H1 (cell line): ENCODE measurements around the gene NOS2. TPM values are rescaled to one million over a fixed set of nuclear protein-coding genes. Genes with fewer than 3 reads are reported as not detected.

Experiments used
- CTCF ChIA-PET: fragments of 300-600 bp; sonication (Branson Sonifier 250); formaldehyde crosslinking; loops from one replicate; lab custom pipeline; 2021; ENCODE audit not compliant: partially characterized antibody; lab: Charles Lee
- POLR2A ChIA-PET: fragments of 300-600 bp; sonication (Branson Sonifier 250); formaldehyde crosslinking; loops from one replicate; lab custom pipeline; 2021; ENCODE audit warnings: inconsistent platforms; ENCODE audit not compliant: partially characterized antibody; lab: Charles Lee
- DNase-seq, 2 experiments: peaks; one replicate each; pipeline versions ENCODE4 v3.0.0 to v3.0.0-alpha.2; 2010 to 2022; ENCODE audit warnings: low spot score in 2 of 2, low read depth in 1 of 2, mixed read lengths in 1 of 2
- FAIRE-seq: peaks from 2 replicates; lab custom pipeline; 2011; peaks lifted over from hg19 to GRCh38; lab: Jason Lieb, UNC
- H2AFZ ChIP-seq: 2 replicates; pipeline ENCODE4 v1.8.1; 2012; ENCODE audit warnings: low read length, inconsistent platforms
- H2AK5ac ChIP-seq: 2 replicates; pipeline ENCODE4 v1.6.1; 2013; ENCODE audit warnings: low read depth, low read length
- H2BK120ac ChIP-seq: replicated peaks from 2 replicates; pipeline ENCODE3; 2013; ENCODE audit warnings: low read depth, low read length, inconsistent platforms
- H2BK12ac ChIP-seq: 2 replicates; pipeline ENCODE4 v1.6.1; 2013; ENCODE audit warnings: low read depth, low read length
- H2BK15ac ChIP-seq: 2 replicates; pipeline ENCODE4 v1.6.1; 2013; ENCODE audit warnings: low read length
- H2BK20ac ChIP-seq: 2 replicates; pipeline ENCODE4 v1.6.1; 2013; ENCODE audit warnings: low read length
- H2BK5ac ChIP-seq: 2 replicates; pipeline ENCODE4 v1.6.1; 2013; ENCODE audit warnings: low read depth, low read length
- H3K14ac ChIP-seq: 2 replicates; pipeline ENCODE4 v1.6.1; 2013; ENCODE audit warnings: inconsistent platforms; ENCODE audit not compliant: insufficient read length
- H3K18ac ChIP-seq: 2 replicates; pipeline ENCODE4 v1.6.1; 2013; ENCODE audit warnings: low read length; ENCODE audit errors: extremely low read depth
- H3K23ac ChIP-seq: 2 replicates; pipeline ENCODE4 v1.6.1; 2013; ENCODE audit warnings: inconsistent platforms; ENCODE audit not compliant: insufficient read length
- H3K23me2 ChIP-seq: 2 replicates; pipeline ENCODE4 v1.6.1; 2013; ENCODE audit warnings: low read depth, low read length
- H3K27ac ChIP-seq: 2 replicates; pipeline ENCODE4 v1.6.1; 2011; ENCODE audit warnings: low read depth, low read length, inconsistent platforms
- H3K27me3 ChIP-seq, 4 experiments: replicated peaks in 1 of 4; 1 replicate in 1 of 4; 2 replicates in 3 of 4; pipeline versions ENCODE4 v1.6.1 to v1.8.1; 2011 to 2013; ENCODE audit warnings: low read length in 3 of 4, mild to moderate bottlenecking in 3 of 4, inconsistent platforms in 2 of 4, mixed read lengths in 2 of 4, moderate library complexity in 1 of 4; ENCODE audit not compliant: control insufficient read depth in 3 of 4, insufficient read depth in 3 of 4; ENCODE audit errors: extremely low read depth in 1 of 4
- H3K36me3 ChIP-seq, 4 experiments: 2 replicates each; pipeline versions ENCODE4 v1.6.1 to v1.8.1; 2011 to 2013; ENCODE audit warnings: mild to moderate bottlenecking in 4 of 4, low read length in 3 of 4, moderate library complexity in 2 of 4, control low read depth in 1 of 4, inconsistent platforms in 1 of 4; ENCODE audit not compliant: insufficient read depth in 4 of 4, control insufficient read depth in 2 of 4
- H3K4ac ChIP-seq: replicated peaks from 2 replicates; pipeline ENCODE3; 2013; ENCODE audit warnings: low read length, low read depth, mixed read lengths, inconsistent platforms; ENCODE audit not compliant: insufficient read length
- H3K4me1 ChIP-seq, 4 experiments: replicated peaks in 1 of 4; 1 replicate in 1 of 4; 2 replicates in 3 of 4; pipeline versions ENCODE4 v1.6.1 to v1.8.1; 2011 to 2013; ENCODE audit warnings: low read length in 3 of 4, inconsistent platforms in 2 of 4, mixed read lengths in 1 of 4; ENCODE audit not compliant: insufficient read depth in 4 of 4, control insufficient read depth in 3 of 4
- H3K4me2 ChIP-seq, 2 experiments: 2 replicates each; pipeline versions ENCODE4 v1.6.1 to v1.8.1; 2011 to 2013; ENCODE audit warnings: low read depth in 2 of 2, low read length in 2 of 2, control low read depth in 1 of 2, inconsistent platforms in 1 of 2, mild to moderate bottlenecking in 1 of 2; ENCODE audit not compliant: insufficient read depth in 1 of 2
- H3K4me3 ChIP-seq, 4 experiments: fragments of 200-600, 300-600 bp in 1 of 4; sonication (generic), shearing (Covaris generic), sonication (Bioruptor Twin) in 1 of 4; 2 replicates each; pipeline versions ENCODE4 v1.5.1 to v1.8.1; 2011 to 2016; ENCODE audit warnings: low read length in 4 of 4, low read depth in 3 of 4, control low read depth in 2 of 4, inconsistent platforms in 2 of 4, mild to moderate bottlenecking in 2 of 4, mixed read lengths in 1 of 4, moderate library complexity in 1 of 4; ENCODE audit not compliant: insufficient read depth in 2 of 4; ENCODE audit errors: extremely low read depth in 1 of 4
- H3K56ac ChIP-seq: replicated peaks from 2 replicates; pipeline ENCODE3; 2013; ENCODE audit warnings: low read depth, mild to moderate bottlenecking, mixed read lengths, low read length, inconsistent platforms; ENCODE audit not compliant: insufficient read length
- H3K79me1 ChIP-seq: 2 replicates; pipeline ENCODE4 v1.6.1; 2013; ENCODE audit warnings: low read depth, low read length, control low read depth
- H3K79me2 ChIP-seq, 2 experiments: 2 replicates each; pipeline versions ENCODE4 v1.6.1 to v1.8.1; 2012 to 2013; ENCODE audit warnings: low read length in 2 of 2, mild to moderate bottlenecking in 2 of 2, inconsistent platforms in 1 of 2; ENCODE audit not compliant: insufficient read depth in 2 of 2, control insufficient read depth in 1 of 2
- H3K9ac ChIP-seq, 4 experiments: replicated peaks in 1 of 4; 1 replicate in 1 of 4; 2 replicates in 3 of 4; pipeline versions ENCODE4 v1.6.1 to v1.8.1; 2011 to 2013; ENCODE audit warnings: low read depth in 3 of 4, low read length in 3 of 4, control low read depth in 2 of 4, mild to moderate bottlenecking in 2 of 4, moderate library complexity in 2 of 4, inconsistent platforms in 1 of 4; ENCODE audit errors: extremely low read depth in 1 of 4
- H3K9me3 ChIP-seq, 2 experiments: 2 replicates each; pipeline versions ENCODE4 v1.6.1 to v1.8.1; 2012 to 2013; ENCODE audit warnings: mild to moderate bottlenecking in 2 of 2, moderate library complexity in 2 of 2, control low read depth in 1 of 2, inconsistent platforms in 1 of 2, low read depth in 1 of 2, low read length in 1 of 2, mixed read lengths in 1 of 2; ENCODE audit not compliant: insufficient read depth in 2 of 2
- H4K20me1 ChIP-seq, 2 experiments: replicated peaks in 1 of 2; 2 replicates each; pipeline versions ENCODE3 to v1.8.1; 2011 to 2013; ENCODE audit warnings: inconsistent platforms in 2 of 2, low read length in 2 of 2, mild to moderate bottlenecking in 1 of 2; ENCODE audit not compliant: insufficient read depth in 2 of 2, control insufficient read depth in 1 of 2
- H4K5ac ChIP-seq: 2 replicates; pipeline ENCODE4 v1.6.1; 2013; ENCODE audit warnings: low read length, low read depth, mixed read lengths, inconsistent platforms; ENCODE audit not compliant: insufficient read length
- H4K8ac ChIP-seq: 2 replicates; pipeline ENCODE4 v1.8.0; 2013; ENCODE audit warnings: mild to moderate bottlenecking, moderate library complexity, low read length, inconsistent platforms; ENCODE audit not compliant: insufficient read depth; ENCODE audit errors: extremely low read depth
- H4K91ac ChIP-seq: replicated peaks from 2 replicates; pipeline ENCODE3; 2013; ENCODE audit warnings: low read length, mixed read lengths, inconsistent platforms; ENCODE audit not compliant: insufficient read length
- TEAD4 ChIP-seq: IDR thresholded peaks from 2 replicates; pipeline ENCODE4 v1.6.1; 2012; ENCODE audit warnings: low read depth, low read length, inconsistent platforms, mixed read lengths
- WGBS, 2 experiments: shearing (Covaris generic) in 1 of 2; methylation state at CpG; one replicate each; pipeline versions ENCODE4 v1.1.6 to v1.1.7; 2013 to 2015; ENCODE audit warnings: low lambda C conversion rate in 2 of 2, mixed read lengths in 2 of 2, inconsistent platforms in 1 of 2, low coverage in 1 of 2, missing lambda C conversion rate in 1 of 2; ENCODE audit not compliant: insufficient replicate concordance in 2 of 2, insufficient coverage in 1 of 2, insufficient read length in 1 of 2; ENCODE audit errors: extremely low coverage in 1 of 2, missing lambda C conversion rate in 1 of 2; 5-methylcytosine and 5-hydroxymethylcytosine counted together
- polyA plus RNA-seq, 7 experiments: library from polyadenylated mRNA; depleted of rRNA in 3 of 7; stranded (reverse) in 5 of 7; unstranded in 2 of 7; fragments of >200 nt in 5 of 7; fragments of 200-250 nt in 2 of 7; gene quantifications; 1 replicate in 5 of 7; 2 replicates in 1 of 7; 4 replicates in 1 of 7; pipeline versions ENCODE4 v1.2.1 to v1.2.3, GENCODE V29; 2011 to 2013; ENCODE audit warnings: missing spikeins in 2 of 7, mixed read lengths in 2 of 7
- total RNA-seq: library from RNA; stranded (reverse); fragmentation: NEBNext Ultra II Directional; extraction: Animal tissue kit (Norgen Biotek cat#: 25700); gene quantifications from 2 replicates; pipeline ENCODE4 v1.2.1, GENCODE V29; 2021

NOS2 gene
- total and polyA plus RNA-seq, 2 of the 8 experiments (the other 6 are each of a cell fraction or from before 2014, with no cell fraction given) = 1.0 to 1.9 TPM

GRCh38 chr17:27768858-27769410, 31.4 kb downstream of the NOS2 start:
- no peaks in the 10 kb centered on the region for H3K23me2 ChIP-seq
- H3K23ac ChIP-seq = no peak overlapping the region
- no peak for TF ChIP-seq TEAD4
- TF ChIP-seq, all 59 proteins: peak for 0
- H2BK5ac ChIP-seq = no peak overlapping the region
- H3K4me2 ChIP-seq = no peak overlapping the region
- H3K9me3 ChIP-seq = no peaks in the 10 kb centered on the region
- no peak overlapping the region for H3K14ac ChIP-seq
- H3K56ac ChIP-seq = no peak overlapping the region
- no peak overlapping the region for H2BK15ac ChIP-seq
- no peak overlapping the region for H2BK20ac ChIP-seq
- no peak overlapping the region for H3K4me3 ChIP-seq
- no peak overlapping the region for H3K18ac ChIP-seq
- no peaks in the 10 kb centered on the region for H3K79me2 ChIP-seq
- H2BK12ac ChIP-seq = no peak overlapping the region
- H2AK5ac ChIP-seq = no peak overlapping the region; the same call in 1 of the 2 replicates
- H3K27me3 ChIP-seq = no peaks in the 10 kb centered on the region
- H4K91ac ChIP-seq = no peak overlapping the region
- ChIA-PET CTCF (interaction anchor here (0.6 to 7.7 kb wide), 13 partner anchors 9 to 1695 kb away, joined by 3 to 52 read pairs (median 5); no protein-coding TSS in a partner anchor), POLR2A (interaction anchor here (0.5 to 1.7 kb wide), 2 partner anchors 20 to 434 kb away, joined by 3 to 4 read pairs; no protein-coding TSS in a partner anchor)
- no peak overlapping the region for H3K27ac ChIP-seq
- H4K5ac ChIP-seq = no peak overlapping the region
- H3K79me1 ChIP-seq = no peaks in the 10 kb centered on the region
- no peaks in the 10 kb centered on the region for H4K20me1 ChIP-seq
- H3K4ac ChIP-seq = no peak overlapping the region
- no peak overlapping the region for H2AFZ ChIP-seq
- no peak overlapping the region for H2BK120ac ChIP-seq
- no peaks in the 10 kb centered on the region for H3K36me3 ChIP-seq
- WGBS, 2 experiments = 96% methylated on average over 11 of the region's 11 CpGs; no CpG with 5 or more reads in 1 of the 2 experiments
- H3K9ac ChIP-seq = no peak overlapping the region
- H3K4me1 ChIP-seq = peaks cover 0 to 6% (median 0%) of the 10 kb centered on the region in 4 experiments; a peak in 1 of 7 replicates
- no peak overlapping the region for H4K8ac ChIP-seq
- FAIRE-seq (no peak), DNase-seq (no peak)
